IMR-90 (cell line): ENCODE results near the gene SLC18A2. TPM values are rescaled to one million over a fixed set of nuclear protein-coding genes. Genes with fewer than 3 reads are reported as not detected.

Experiments used
- ATAC-seq: fragments of 200-7000 bp; cut with Tn5 transposase; 2 replicates; pipeline ENCODE4 v1.9.1; 2020; ENCODE audit warnings: low read depth, mild to moderate bottlenecking, moderate library complexity
- BruUV-seq: library from RNA; stranded (reverse); fragments of 400-500 nt; replicated peaks from 2 replicates; lab custom pipeline; 2021; lab: Mats Ljungman, UMichigan
- CTCF ChIA-PET: fragments of 300-600 bp; formaldehyde crosslinking; extraction: SDS; loops from one replicate; lab custom pipeline; 2021; ENCODE audit warnings: antibody characterized with exemption; lab: Yijun Ruan, JAX
- POLR2A ChIA-PET: fragments of 300-600 bp; sonication (Branson Sonifier 250); formaldehyde crosslinking; loops from one replicate; lab custom pipeline; 2022; ENCODE audit warnings: antibody characterized with exemption; ENCODE audit not compliant: unreplicated experiment; lab: Charles Lee
- DNase-seq: peaks from one replicate; pipeline ENCODE4 v3.0.0; 2013
- H2AFZ ChIP-seq: replicated peaks from 2 replicates; pipeline ENCODE3; 2013; ENCODE audit warnings: low read length, mild to moderate bottlenecking; ENCODE audit not compliant: poor library complexity
- H2AK5ac ChIP-seq: 2 replicates; pipeline ENCODE4 v1.6.1; 2013; ENCODE audit warnings: low read depth, low read length, inconsistent platforms
- H2AK9ac ChIP-seq: replicated peaks from 2 replicates; pipeline ENCODE3; 2013; ENCODE audit warnings: mild to moderate bottlenecking, low read depth, low read length, moderate library complexity; ENCODE audit not compliant: poor library complexity
- H2BK120ac ChIP-seq: 2 replicates; pipeline ENCODE4 v1.6.1; 2013; ENCODE audit warnings: low read depth, low read length, inconsistent platforms
- H2BK15ac ChIP-seq: 3 replicates; pipeline ENCODE4 v1.6.1; 2013; ENCODE audit warnings: low read depth, low read length, inconsistent platforms
- H2BK20ac ChIP-seq: 2 replicates; pipeline ENCODE4 v1.6.1; 2013; ENCODE audit warnings: low read depth, mild to moderate bottlenecking, inconsistent platforms, low read length, moderate library complexity
- H2BK5ac ChIP-seq: 2 replicates; pipeline ENCODE4 v1.6.1; 2013; ENCODE audit warnings: mild to moderate bottlenecking, low read depth, low read length, inconsistent platforms; ENCODE audit not compliant: poor library complexity, severe bottlenecking
- H3K14ac ChIP-seq: replicated peaks from 2 replicates; pipeline ENCODE4 v1.6.1; 2013; ENCODE audit warnings: low read depth, low read length, inconsistent platforms
- H3K18ac ChIP-seq: 2 replicates; pipeline ENCODE4 v1.6.1; 2013; ENCODE audit warnings: low read depth, low read length, control low read depth
- H3K23ac ChIP-seq: 2 replicates; pipeline ENCODE4 v1.6.1; 2013; ENCODE audit warnings: low read depth, low read length, inconsistent platforms
- H3K27ac ChIP-seq: 2 replicates; pipeline ENCODE4 v1.5.1; 2013; ENCODE audit warnings: mild to moderate bottlenecking, control low read depth, low read length; ENCODE audit not compliant: insufficient read depth
- H3K27me3 ChIP-seq: 2 replicates; pipeline ENCODE4 v1.6.1; 2013; ENCODE audit warnings: low read length; ENCODE audit not compliant: control insufficient read depth, insufficient read depth
- H3K36me3 ChIP-seq: 2 replicates; pipeline ENCODE4 v1.6.1; 2013; ENCODE audit warnings: low read length, mixed read lengths; ENCODE audit not compliant: control insufficient read depth, insufficient read depth
- H3K4ac ChIP-seq: 2 replicates; pipeline ENCODE4 v1.6.1; 2013; ENCODE audit warnings: low read depth, low read length, inconsistent platforms
- H3K4me1 ChIP-seq: 2 replicates; pipeline ENCODE4 v1.6.1; 2013; ENCODE audit warnings: low read length, mixed read lengths; ENCODE audit not compliant: control insufficient read depth, insufficient read depth
- H3K4me2 ChIP-seq: 2 replicates; pipeline ENCODE4 v1.6.1; 2013; ENCODE audit warnings: low read depth, mild to moderate bottlenecking, control low read depth, low read length, moderate library complexity
- H3K4me3 ChIP-seq: 2 replicates; pipeline ENCODE4 v1.5.1; 2013; ENCODE audit warnings: low read depth, mild to moderate bottlenecking, control low read depth, low read length, moderate library complexity; ENCODE audit not compliant: insufficient read depth
- H3K56ac ChIP-seq: 2 replicates; pipeline ENCODE4 v1.6.1; 2013; ENCODE audit warnings: low read length, inconsistent platforms; ENCODE audit not compliant: insufficient read depth; ENCODE audit errors: extremely low read depth
- H3K79me1 ChIP-seq, 2 experiments: 2 replicates each; pipeline ENCODE4 v1.6.1; 2013; ENCODE audit warnings: low read length in 2 of 2, inconsistent platforms in 1 of 2, low read depth in 1 of 2
- H3K9ac ChIP-seq: 2 replicates; pipeline ENCODE4 v1.6.1; 2013; ENCODE audit warnings: low read depth, low read length, control low read depth
- H3K9me1 ChIP-seq: 2 replicates; pipeline ENCODE4 v1.6.1; 2013; ENCODE audit warnings: low read length, inconsistent platforms; ENCODE audit not compliant: insufficient read depth
- H3K9me3 ChIP-seq: 2 replicates; pipeline ENCODE4 v1.6.1; 2013; ENCODE audit warnings: low read length; ENCODE audit not compliant: control insufficient read depth, insufficient read depth
- H4K20me1 ChIP-seq: 2 replicates; pipeline ENCODE4 v1.6.1; 2013; ENCODE audit warnings: low read length, inconsistent platforms; ENCODE audit not compliant: insufficient read depth
- H4K5ac ChIP-seq: 2 replicates; pipeline ENCODE4 v1.6.1; 2013; ENCODE audit warnings: mild to moderate bottlenecking, low read depth, low read length, control low read depth
- H4K8ac ChIP-seq, 2 experiments: 2 replicates each; pipeline ENCODE4 v1.6.1; 2013; ENCODE audit warnings: low read depth in 2 of 2, low read length in 2 of 2, control low read depth in 1 of 2, inconsistent platforms in 1 of 2
- H4K91ac ChIP-seq: 2 replicates; pipeline ENCODE4 v1.6.1; 2013; ENCODE audit warnings: low read depth, low read length, inconsistent platforms; ENCODE audit not compliant: insufficient read depth
- FOS ChIP-seq: fragments of 150-350 bp; IDR thresholded peaks from 2 replicates; pipeline ENCODE4 v1.6.1; 2016; ENCODE audit warnings: low read depth, low read length
- POLR2A ChIP-seq: IDR thresholded peaks from 2 replicates; pipeline ENCODE4 v1.6.1; 2012; ENCODE audit warnings: mild to moderate bottlenecking, low read depth, low read length
- RFX5 ChIP-seq: IDR thresholded peaks from 2 replicates; pipeline ENCODE4 v1.8.0; 2012; ENCODE audit warnings: low read depth, mild to moderate bottlenecking, low read length, moderate library complexity
- USF2 ChIP-seq: fragments of 150-350 bp; IDR thresholded peaks from 2 replicates; pipeline ENCODE4 v1.6.1; 2017; ENCODE audit warnings: mild to moderate bottlenecking, antibody characterized with exemption, low read length, low read depth
- WGBS, 2 experiments: methylation state at CpG; one replicate each; pipeline versions ENCODE4 v1.1.5 to v1.1.7; 2013; ENCODE audit warnings: missing lambda C conversion rate in 2 of 2; ENCODE audit not compliant: insufficient read length in 1 of 2; ENCODE audit errors: extremely low coverage in 2 of 2; 5-methylcytosine and 5-hydroxymethylcytosine counted together
- dilution Hi-C: fragments of 300-500 bp; cut with HindIII; formaldehyde crosslinking; loops from one replicate; pipeline ENCODE4 v1.14.3; 2018; ENCODE audit warnings: low sequenced_read_pairs; ENCODE audit not compliant: unreplicated experiment
- in situ Hi-C: fragments of 300-500 bp; cut with MboI; formaldehyde crosslinking; loops from 3 replicates; pipeline ENCODE4 v1.14.3; 2019; ENCODE audit warnings: low sequenced_read_pairs, inconsistent platforms, mixed read lengths
- intact Hi-C: fragments of 100-400 bp; cut with micrococcal nuclease; formaldehyde crosslinking; loops from 2 replicates; pipeline ENCODE4 v1.10.0; 2022
- polyA plus RNA-seq, 3 experiments: library from polyadenylated mRNA; depleted of rRNA; stranded (reverse); fragments of >200 nt; gene quantifications; 2 replicates each; pipeline ENCODE4 v1.2.3, GENCODE V29; 2012; ENCODE audit warnings: low replicate concordance in 1 of 3
- total RNA-seq: library from RNA; depleted of rRNA; stranded (reverse); fragments of >200 nt; gene quantifications from 2 replicates; pipeline ENCODE4 v1.2.3, GENCODE V29; 2012
- TF ChIP-seq, protein P1 (sequence below): fragments of 150-350 bp; IDR thresholded peaks from 2 replicates; pipeline ENCODE4 v1.6.1; 2016; ENCODE audit warnings: low read depth, mild to moderate bottlenecking, low read length, moderate library complexity, borderline replicate concordance
- TF ChIP-seq, protein P2 (sequence below): conservative IDR thresholded peaks from 2 replicates; pipeline ENCODE4 v1.5.1; 2012; ENCODE audit warnings: mild to moderate bottlenecking, low read depth, low read length, improper control_type of control experiment

SLC18A2 gene
- total and polyA plus RNA-seq, 2 of the 4 experiments (the other 2 are of a cell fraction) = not detected

- CTCF ChIA-PET = no interaction called here
- no peak overlapping the region for H3K9ac ChIP-seq
- H2AFZ ChIP-seq = no peak overlapping the region
- no peaks in the 10 kb centered on the region for H3K27me3 ChIP-seq
- no peaks in the 10 kb centered on the region for H4K20me1 ChIP-seq
- TF ChIP-seq USF2 (no peak), POLR2A (no peak), FOS (no peak), RFX5 (no peak)
- TF ChIP-seq, protein P1, sequence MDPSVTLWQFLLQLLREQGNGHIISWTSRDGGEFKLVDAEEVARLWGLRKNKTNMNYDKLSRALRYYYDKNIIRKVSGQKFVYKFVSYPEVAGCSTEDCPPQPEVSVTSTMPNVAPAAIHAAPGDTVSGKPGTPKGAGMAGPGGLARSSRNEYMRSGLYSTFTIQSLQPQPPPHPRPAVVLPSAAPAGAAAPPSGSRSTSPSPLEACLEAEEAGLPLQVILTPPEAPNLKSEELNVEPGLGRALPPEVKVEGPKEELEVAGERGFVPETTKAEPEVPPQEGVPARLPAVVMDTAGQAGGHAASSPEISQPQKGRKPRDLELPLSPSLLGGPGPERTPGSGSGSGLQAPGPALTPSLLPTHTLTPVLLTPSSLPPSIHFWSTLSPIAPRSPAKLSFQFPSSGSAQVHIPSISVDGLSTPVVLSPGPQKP = no peak
- TF ChIP-seq, protein P2, sequence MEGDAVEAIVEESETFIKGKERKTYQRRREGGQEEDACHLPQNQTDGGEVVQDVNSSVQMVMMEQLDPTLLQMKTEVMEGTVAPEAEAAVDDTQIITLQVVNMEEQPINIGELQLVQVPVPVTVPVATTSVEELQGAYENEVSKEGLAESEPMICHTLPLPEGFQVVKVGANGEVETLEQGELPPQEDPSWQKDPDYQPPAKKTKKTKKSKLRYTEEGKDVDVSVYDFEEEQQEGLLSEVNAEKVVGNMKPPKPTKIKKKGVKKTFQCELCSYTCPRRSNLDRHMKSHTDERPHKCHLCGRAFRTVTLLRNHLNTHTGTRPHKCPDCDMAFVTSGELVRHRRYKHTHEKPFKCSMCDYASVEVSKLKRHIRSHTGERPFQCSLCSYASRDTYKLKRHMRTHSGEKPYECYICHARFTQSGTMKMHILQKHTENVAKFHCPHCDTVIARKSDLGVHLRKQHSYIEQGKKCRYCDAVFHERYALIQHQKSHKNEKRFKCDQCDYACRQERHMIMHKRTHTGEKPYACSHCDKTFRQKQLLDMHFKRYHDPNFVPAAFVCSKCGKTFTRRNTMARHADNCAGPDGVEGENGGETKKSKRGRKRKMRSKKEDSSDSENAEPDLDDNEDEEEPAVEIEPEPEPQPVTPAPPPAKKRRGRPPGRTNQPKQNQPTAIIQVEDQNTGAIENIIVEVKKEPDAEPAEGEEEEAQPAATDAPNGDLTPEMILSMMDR = no peak
- peaks cover 0 to 5% of the 10 kb centered on the region in 2 experiments; a peak in 1 of 4 replicates for H3K79me1 ChIP-seq
- dilution Hi-C loops = no loop called here
- no peaks in the 10 kb centered on the region for H3K4me1 ChIP-seq
- no peaks in the 10 kb centered on the region for H3K9me3 ChIP-seq
- H2AK9ac ChIP-seq = no peak overlapping the region
- intact Hi-C loops = no loop called here
- no TSS peak for BruUV-seq
- H2BK5ac ChIP-seq = no peak overlapping the region
- H2BK120ac ChIP-seq = no peak overlapping the region
- no peak overlapping the region for H2AK5ac ChIP-seq
- no peak overlapping the region for H3K4me3 ChIP-seq
- no peaks in the 10 kb centered on the region for H3K9me1 ChIP-seq
- in situ Hi-C loops = no loop called here
- H2BK20ac ChIP-seq = no peak overlapping the region
- 100% methylated on average over 3 of the region's 12 CpGs; no CpG with 5 or more reads in 1 of the 2 experiments for WGBS, 2 experiments
- no peak overlapping the region for H2BK15ac ChIP-seq
- H3K18ac ChIP-seq = no peak overlapping the region
- POLR2A ChIA-PET = no interaction called here
- DNase-seq (no peak), ATAC-seq (no peak)
- peaks cover 16% of the 10 kb centered on the region for H3K36me3 ChIP-seq
- no peak overlapping the region for H3K14ac ChIP-seq
- no peak overlapping the region for H4K5ac ChIP-seq
- no peak overlapping the region for H3K23ac ChIP-seq
- H3K4ac ChIP-seq = no peak overlapping the region
- H3K56ac ChIP-seq = no peak overlapping the region
- H3K27ac ChIP-seq = no peak overlapping the region
- no peak overlapping the region for H4K8ac ChIP-seq
- no peak overlapping the region for H4K91ac ChIP-seq
- no peak overlapping the region for H3K4me2 ChIP-seq
These were observed 44.0 kb downstream of the SLC18A2 start for GRCh38 chr10:117284716-117285494.
